Natural killer cell (primary cell): Measurements from ENCODE around the gene DYDC2. TPM values are rescaled to one million over a fixed set of nuclear protein-coding genes. Genes with fewer than 3 reads are reported as not detected.
A peak's percentile ranks its signal among the peaks of the same experiment; 100 is the strongest.

ENCODE experiments used
- ATAC-seq, 3 donors: fragments of 150-1000 bp in 2 of 3; fragments of 200-7000 bp in 1 of 3; cut with Tn5 transposase; 1 replicate in 1 of 3; 2 replicates in 2 of 3; pipeline ENCODE4 v1.10.0; 2021; ENCODE audit warnings: mild to moderate bottlenecking in 2 of 3, moderate library complexity in 2 of 3
- DNase-seq, 2 donors: peaks; one replicate each; pipeline versions ENCODE4 v3.0.0 to v3.0.0-alpha.2; 2013 to 2021; ENCODE audit warnings: mixed read lengths in 1 of 2
- H3K27ac ChIP-seq: one replicate; pipeline ENCODE4 v1.5.1; 2013; ENCODE audit warnings: mild to moderate bottlenecking, low read length
- H3K27me3 ChIP-seq: one replicate; pipeline ENCODE4 v1.6.1; 2013; ENCODE audit warnings: low read length; ENCODE audit not compliant: control insufficient read depth, insufficient read depth
- H3K36me3 ChIP-seq: one replicate; pipeline ENCODE4 v1.6.1; 2013; ENCODE audit warnings: low read length; ENCODE audit not compliant: control insufficient read depth, insufficient read depth
- H3K4me1 ChIP-seq: one replicate; pipeline ENCODE4 v1.6.1; 2013; ENCODE audit warnings: low read length; ENCODE audit not compliant: control insufficient read depth, insufficient read depth
- H3K4me3 ChIP-seq: one replicate; pipeline ENCODE4 v1.5.1; 2013; ENCODE audit warnings: low read length
- H3K9me3 ChIP-seq: one replicate; pipeline ENCODE4 v1.6.1; 2013; ENCODE audit warnings: low read length; ENCODE audit not compliant: control insufficient read depth, insufficient read depth
- H3K27ac Mint-ChIP-seq, 2 donors: one replicate each; pipeline ENCODE4 v1.8.0; 2022; ENCODE audit warnings: mild to moderate bottlenecking in 2 of 2, mixed read lengths in 2 of 2, moderate library complexity in 1 of 2
- H3K27me3 Mint-ChIP-seq, 2 donors: one replicate each; pipeline ENCODE4 v1.8.0; 2022; ENCODE audit warnings: low read depth in 2 of 2, mixed read lengths in 2 of 2
- H3K36me3 Mint-ChIP-seq: one replicate; pipeline ENCODE4 v1.8.0; 2022; ENCODE audit warnings: mixed read lengths
- H3K4me1 Mint-ChIP-seq, 2 donors: one replicate each; pipeline ENCODE4 v1.8.0; 2022; ENCODE audit warnings: mixed read lengths in 2 of 2
- H3K4me3 Mint-ChIP-seq: one replicate; pipeline ENCODE4 v1.8.0; 2022; ENCODE audit warnings: mild to moderate bottlenecking, moderate library complexity, mixed read lengths
- H3K9me3 Mint-ChIP-seq, 2 donors: one replicate each; pipeline ENCODE4 v1.8.0; 2022; ENCODE audit warnings: mixed read lengths in 2 of 2
- WGBS: methylation state at CpG from one replicate; pipeline ENCODE4 v1.1.7; 2013; ENCODE audit warnings: missing lambda C conversion rate; ENCODE audit not compliant: insufficient coverage; 5-methylcytosine and 5-hydroxymethylcytosine counted together
- intact Hi-C: fragments of 100-400 bp; cut with micrococcal nuclease; formaldehyde crosslinking; loops from one replicate; pipeline ENCODE4 v1.14.2; 2022
- total RNA-seq, 4 donors: library from RNA; stranded (reverse); fragments of 120-200 nt in 1 of 4; gene quantifications; one replicate each; pipeline versions ENCODE4 v1.2.3 to v1.2.4, GENCODE V29; 2013 to 2022
- TF ChIP-seq, protein P1 (sequence below): fragments of 200-600 bp; IDR thresholded peaks from one replicate; pipeline ENCODE4 v1.8.0; 2022; ENCODE audit warnings: antibody characterized with exemption

Gene DYDC2
- total RNA-seq, 3 donors from 2014 or later (not counting 1 experiment from before 2014, with no cell fraction given): not detected

DNA sequence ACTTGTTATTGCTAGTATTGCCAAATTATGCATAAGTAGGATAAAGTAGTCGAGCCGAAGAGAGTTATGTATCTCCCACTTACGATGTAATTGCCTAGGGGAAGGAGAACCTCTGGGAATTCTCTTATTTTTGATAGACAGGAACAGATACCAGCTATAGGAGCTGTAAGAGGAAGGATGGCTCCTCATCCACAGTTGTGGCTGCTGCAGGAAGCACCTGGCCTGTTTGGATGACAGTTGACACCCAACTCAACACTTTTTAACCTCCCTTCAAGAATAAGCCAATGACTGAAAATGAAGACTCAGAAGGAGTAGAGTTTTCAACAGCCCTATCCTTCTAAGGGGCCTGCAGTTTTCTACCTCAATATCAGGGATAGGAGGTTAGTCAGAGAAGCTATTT is 6.3 kb upstream of the DYDC2 start:
- no peaks in the 10 kb centered on the region for H3K36me3 ChIP-seq
- H3K27me3 ChIP-seq: peaks cover 4% of the 10 kb centered on the region
- H3K4me1 ChIP-seq: no peaks in the 10 kb centered on the region
- WGBS: 66% methylated on average over 3 of the region's 3 CpGs
- intact Hi-C loops: no loop called here
- Mint-ChIP-seq H3K36me3 (no peaks in the 10 kb centered on the region), H3K27me3 (peaks cover 14 to 27% of the 10 kb centered on the region in 2 donors), H3K4me3 (no peak overlapping the region), H3K4me1 (no peaks in the 10 kb centered on the region), H3K9me3 (no peaks in the 10 kb centered on the region), H3K27ac (no peak overlapping the region)
- ATAC-seq (no peak), DNase-seq (no peak)
- H3K9me3 ChIP-seq: no peaks in the 10 kb centered on the region
- TF ChIP-seq, protein P1, sequence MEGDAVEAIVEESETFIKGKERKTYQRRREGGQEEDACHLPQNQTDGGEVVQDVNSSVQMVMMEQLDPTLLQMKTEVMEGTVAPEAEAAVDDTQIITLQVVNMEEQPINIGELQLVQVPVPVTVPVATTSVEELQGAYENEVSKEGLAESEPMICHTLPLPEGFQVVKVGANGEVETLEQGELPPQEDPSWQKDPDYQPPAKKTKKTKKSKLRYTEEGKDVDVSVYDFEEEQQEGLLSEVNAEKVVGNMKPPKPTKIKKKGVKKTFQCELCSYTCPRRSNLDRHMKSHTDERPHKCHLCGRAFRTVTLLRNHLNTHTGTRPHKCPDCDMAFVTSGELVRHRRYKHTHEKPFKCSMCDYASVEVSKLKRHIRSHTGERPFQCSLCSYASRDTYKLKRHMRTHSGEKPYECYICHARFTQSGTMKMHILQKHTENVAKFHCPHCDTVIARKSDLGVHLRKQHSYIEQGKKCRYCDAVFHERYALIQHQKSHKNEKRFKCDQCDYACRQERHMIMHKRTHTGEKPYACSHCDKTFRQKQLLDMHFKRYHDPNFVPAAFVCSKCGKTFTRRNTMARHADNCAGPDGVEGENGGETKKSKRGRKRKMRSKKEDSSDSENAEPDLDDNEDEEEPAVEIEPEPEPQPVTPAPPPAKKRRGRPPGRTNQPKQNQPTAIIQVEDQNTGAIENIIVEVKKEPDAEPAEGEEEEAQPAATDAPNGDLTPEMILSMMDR: no peak
- H3K4me3 ChIP-seq: no peak overlapping the region
- H3K27ac ChIP-seq: no peak overlapping the region

DNA sequence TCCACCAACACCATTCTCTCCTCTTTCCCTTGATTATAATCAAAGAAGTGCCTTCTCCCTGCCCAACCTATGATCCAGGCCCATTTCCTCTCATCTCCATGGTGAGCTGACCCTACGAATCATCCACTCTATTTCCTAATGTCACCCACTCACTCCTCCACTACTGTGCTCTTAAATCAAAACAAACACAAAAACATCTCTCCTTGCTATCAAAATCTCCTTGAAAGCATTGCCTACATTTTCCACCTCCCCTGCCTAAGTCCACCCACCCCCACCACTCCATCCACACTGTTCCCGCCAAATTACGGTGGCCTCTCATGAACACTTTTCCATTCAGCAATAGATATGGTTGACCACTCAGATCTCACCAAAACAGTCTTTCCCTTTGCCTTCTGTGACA is 5.4 kb upstream of the DYDC2 start:
- ATAC-seq: no peak
- TF ChIP-seq, protein P1: no peak

DNA sequence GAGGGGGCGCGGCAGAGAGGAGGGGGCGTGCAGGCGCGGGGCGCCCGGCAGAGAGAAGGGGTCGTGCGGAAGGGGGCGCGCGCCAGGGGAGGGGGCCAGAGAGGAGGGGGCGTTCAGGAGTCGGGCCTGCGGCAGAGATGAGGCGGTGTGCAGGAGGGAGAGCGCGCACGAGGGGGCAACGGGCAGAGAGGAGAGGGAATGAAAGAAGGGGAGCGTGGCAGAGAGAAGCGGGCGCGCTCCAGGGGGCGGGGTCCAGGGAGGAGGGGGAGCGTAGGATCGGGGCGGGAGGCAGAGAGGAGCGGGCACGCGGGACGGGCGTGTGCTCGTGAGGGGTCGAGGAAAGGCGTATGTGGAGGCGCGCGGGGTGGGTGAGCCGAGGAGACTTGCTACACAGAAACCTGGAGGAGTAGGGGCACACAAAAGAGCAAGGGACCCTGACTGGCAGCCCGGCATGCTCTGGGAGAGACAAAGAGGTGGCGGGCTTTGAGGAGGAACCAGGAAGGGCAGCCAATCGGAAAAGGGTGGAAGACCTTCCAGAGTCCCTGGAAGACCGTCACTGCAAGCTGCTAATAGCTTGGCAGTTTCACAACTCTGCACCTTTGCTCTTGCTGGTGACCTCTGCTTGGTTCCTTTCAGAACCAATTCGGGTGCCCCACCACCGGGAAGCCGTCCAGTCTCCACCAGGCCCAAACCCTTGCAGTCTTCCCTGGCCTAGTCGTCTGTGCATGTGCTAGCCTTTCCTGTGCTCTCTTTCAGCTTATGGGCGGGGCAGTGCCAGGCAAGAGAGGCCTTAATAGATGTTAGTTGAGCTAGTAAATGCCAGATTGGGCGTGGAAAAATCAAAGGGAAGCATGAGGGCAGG is 639 bp downstream of the DYDC2 start:
- Histone ChIP-seq H3K9me3 (no peaks in the 10 kb centered on the region), H3K27ac (no peak overlapping the region), H3K27me3 (peaks cover 10% of the 10 kb centered on the region), H3K4me3 (no peak overlapping the region), H3K4me1 (peaks cover 6% of the 10 kb centered on the region), H3K36me3 (no peaks in the 10 kb centered on the region)
- Mint-ChIP-seq H3K4me1 (peaks cover 0 to 12% of the 10 kb centered on the region in 2 donors), H3K27me3 (peaks cover 34 to 40% of the 10 kb centered on the region in 2 donors), H3K27ac (no peak overlapping the region), H3K9me3 (no peaks in the 10 kb centered on the region), H3K4me3 (peak overlapping the region; percentile 74), H3K36me3 (no peaks in the 10 kb centered on the region)
- intact Hi-C loops: no loop called here
- TF ChIP-seq, protein P1: no peak
- 15% methylated on average over 50 of the region's 50 CpGs for WGBS
- peak in 1 of 3 donors; percentile 21 for ATAC-seq
- DNase-seq: peak in 1 of 2 donors; percentile 13

More for the DNA sequence above, 5.4 kb upstream of the DYDC2 start:
- Mint-ChIP-seq H3K4me1 (peaks cover 0 to under 1% of the 10 kb centered on the region in 2 donors), H3K4me3 (no peak overlapping the region), H3K27ac (no peak overlapping the region), H3K9me3 (no peaks in the 10 kb centered on the region), H3K27me3 (peaks cover 24 to 33% of the 10 kb centered on the region in 2 donors), H3K36me3 (no peaks in the 10 kb centered on the region)
- Histone ChIP-seq H3K36me3 (no peaks in the 10 kb centered on the region), H3K27me3 (peaks cover 6% of the 10 kb centered on the region), H3K4me3 (no peak overlapping the region), H3K4me1 (peaks cover under 1% of the 10 kb centered on the region), H3K9me3 (no peaks in the 10 kb centered on the region), H3K27ac (no peak overlapping the region)
- WGBS: 91% methylated on average over 3 of the region's 3 CpGs
- intact Hi-C loops: no loop called here
- no peak for DNase-seq
